A549 (cell line): ENCODE results near the gene PPL.

Experiments used
- CEBPB ChIP-seq, 2 experiments: fragments of >200 bp in 1 of 2; sonication (Bioruptor Twin) in 1 of 2; formaldehyde crosslinking in 1 of 2; IDR thresholded peaks; 2 replicates each; pipeline ENCODE4 v1.6.1; 2012 to 2016
- JUN ChIP-seq, 2 experiments: fragments of >200 bp; sonication (Bioruptor Twin); formaldehyde crosslinking; IDR thresholded peaks; 2 replicates in 1 of 2; 3 replicates in 1 of 2; pipeline ENCODE4 v1.6.1; 2016 to 2017
- POLR2A ChIP-seq: IDR thresholded peaks from 2 replicates; pipeline ENCODE4 v1.6.1; 2012; ENCODE audit warnings: mild to moderate bottlenecking, low read length
- RARB ChIP-seq: fragments of 250-450 bp; sonication (Bioruptor Pico); IDR thresholded peaks from 2 replicates; pipeline ENCODE4 v1.8.0; 2021; ENCODE audit warnings: mild to moderate bottlenecking, moderate library complexity
- TF ChIP-seq, protein P1 (sequence below): fragments of >200 bp; sonication (Bioruptor Twin); formaldehyde crosslinking; IDR thresholded peaks from 3 replicates; pipeline ENCODE4 v1.5.1; 2016

DNA sequence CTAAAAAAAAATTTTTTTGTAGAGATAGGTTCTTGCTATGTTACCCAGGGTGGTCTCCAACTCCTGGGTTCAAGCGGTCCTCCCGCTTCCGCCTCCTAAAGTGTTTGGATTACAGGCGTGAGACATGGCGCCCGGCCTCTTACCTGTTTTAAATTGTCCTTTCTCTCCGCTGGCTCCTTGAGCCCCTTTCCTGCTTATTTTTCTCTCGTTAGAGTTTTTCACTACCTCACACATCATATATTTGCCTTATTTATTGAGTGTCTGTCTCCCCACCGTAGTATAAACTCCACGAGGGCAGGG is 20.4 kb upstream of the PPL start:
- TF ChIP-seq CEBPB (IDR thresholded peaks at IDR 0.05) (no peak), JUN (IDR thresholded peaks at IDR 0.05) (no peak), POLR2A (no peak), RARB (CRISPR knock-in tag) (no peak)
- TF ChIP-seq, protein P1, sequence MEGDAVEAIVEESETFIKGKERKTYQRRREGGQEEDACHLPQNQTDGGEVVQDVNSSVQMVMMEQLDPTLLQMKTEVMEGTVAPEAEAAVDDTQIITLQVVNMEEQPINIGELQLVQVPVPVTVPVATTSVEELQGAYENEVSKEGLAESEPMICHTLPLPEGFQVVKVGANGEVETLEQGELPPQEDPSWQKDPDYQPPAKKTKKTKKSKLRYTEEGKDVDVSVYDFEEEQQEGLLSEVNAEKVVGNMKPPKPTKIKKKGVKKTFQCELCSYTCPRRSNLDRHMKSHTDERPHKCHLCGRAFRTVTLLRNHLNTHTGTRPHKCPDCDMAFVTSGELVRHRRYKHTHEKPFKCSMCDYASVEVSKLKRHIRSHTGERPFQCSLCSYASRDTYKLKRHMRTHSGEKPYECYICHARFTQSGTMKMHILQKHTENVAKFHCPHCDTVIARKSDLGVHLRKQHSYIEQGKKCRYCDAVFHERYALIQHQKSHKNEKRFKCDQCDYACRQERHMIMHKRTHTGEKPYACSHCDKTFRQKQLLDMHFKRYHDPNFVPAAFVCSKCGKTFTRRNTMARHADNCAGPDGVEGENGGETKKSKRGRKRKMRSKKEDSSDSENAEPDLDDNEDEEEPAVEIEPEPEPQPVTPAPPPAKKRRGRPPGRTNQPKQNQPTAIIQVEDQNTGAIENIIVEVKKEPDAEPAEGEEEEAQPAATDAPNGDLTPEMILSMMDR, result no peak
